C4-2B (cell line): ENCODE results near the gene SERPINB5.

Experiments
- CTCF ChIP-seq: fragments of 450-650 bp; conservative IDR thresholded peaks from 2 replicates; pipeline ENCODE4 v1.5.1; 2017; ENCODE audit warnings: mild to moderate bottlenecking
- ZFX ChIP-seq: fragments of 450-650 bp; IDR thresholded peaks from 2 replicates; pipeline ENCODE4 v1.6.1; 2017

DNA sequence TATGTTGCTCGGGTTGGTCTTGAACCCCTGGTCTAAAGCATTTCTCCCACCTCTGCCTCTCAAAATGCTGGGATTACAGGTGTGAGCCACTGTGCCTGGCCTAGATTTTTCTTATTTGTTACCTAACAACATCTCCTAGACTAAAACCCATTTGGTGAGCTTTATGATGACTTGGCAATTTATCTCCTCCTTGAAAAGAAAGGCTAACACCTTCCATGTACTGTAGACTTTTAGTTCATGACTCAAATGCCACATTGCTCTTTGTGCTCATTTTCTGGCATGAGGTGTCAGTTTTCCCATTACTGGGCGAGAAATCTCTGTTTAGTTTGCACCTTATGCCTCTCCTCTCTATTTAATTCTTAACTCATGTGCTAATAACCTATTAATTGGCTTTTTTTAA is 12.3 kb upstream of the SERPINB5 start:
- TF ChIP-seq CTCF = no peak
- no peak for TF ChIP-seq ZFX
